HFF-Myc (cell line): ENCODE data around the gene FBXO34.
"Not testable (repeated sequence)": the region's sequence is repeated elsewhere in the genome, so short reads cannot be mapped to it uniquely, and the experiment has no call there.

ENCODE experiments used
- DNase-seq: peaks from one replicate; pipeline ENCODE4 v3.0.0-alpha.2; 2011; ENCODE audit warnings: low read depth; ENCODE audit errors: extremely low read depth
- H3K4me3 ChIP-seq: replicated peaks from 2 replicates; pipeline ENCODE4 v1.5.1; 2011; ENCODE audit warnings: low read depth, mild to moderate bottlenecking, control low read depth, low read length
- CTCF ChIP-seq: IDR thresholded peaks from 2 replicates; pipeline ENCODE4 v1.5.1; 2012; ENCODE audit warnings: mild to moderate bottlenecking, low read depth, low read length, control low read depth; ENCODE audit errors: missing control alignments

Gene FBXO34

GRCh38 chr14:55340482-55340881, 69.3 kb downstream of the FBXO34 start:
- DNase-seq, result no peak
- TF ChIP-seq CTCF, result no peak
- H3K4me3 ChIP-seq, result no peak overlapping the region

- DNase-seq, result no peak
- no peak overlapping the region for H3K4me3 ChIP-seq
Measured at GRCh38 chr14:55341781-55342180, 70.6 kb downstream of the FBXO34 start.

GRCh38 chr14:55344582-55345163, 73.5 kb downstream of the FBXO34 start:
- not testable (repeated sequence) for H3K4me3 ChIP-seq, DNase-seq

More at GRCh38 chr14:55341781-55342180, 70.6 kb downstream of the FBXO34 start:
- TF ChIP-seq CTCF, result no peak

GRCh38 chr14:55347040-55347439, 75.8 kb downstream of the FBXO34 start:
- no peak for TF ChIP-seq CTCF

GRCh38 chr14:55347748-55348147, 76.5 kb downstream of the FBXO34 start:
- TF ChIP-seq CTCF, result no peak
- DNase-seq, result no peak
- H3K4me3 ChIP-seq, result no peak overlapping the region

More at GRCh38 chr14:55347040-55347439, 75.8 kb downstream of the FBXO34 start:
- DNase-seq, result no peak
- H3K4me3 ChIP-seq, result no peak overlapping the region

- no peak overlapping the region for H3K4me3 ChIP-seq
- no peak for DNase-seq
- no peak for TF ChIP-seq CTCF
Measured at GRCh38 chr14:55348766-55349453, 77.7 kb downstream of the FBXO34 start.

- H3K4me3 ChIP-seq, result no peak overlapping the region
- no peak for TF ChIP-seq CTCF
- DNase-seq, result no peak
Measured at GRCh38 chr14:55349565-55349964, 78.3 kb downstream of the FBXO34 start.
